HepG2 (cell line): ENCODE measurements around the gene FGFR3. TPM values are rescaled to one million over a fixed set of nuclear protein-coding genes. Genes with fewer than 3 reads are reported as not detected.

Experiments used
- ATAC-seq: fragments of 200-7000 bp; cut with Tn5 transposase; 3 replicates; pipeline ENCODE4 v1.9.1; 2020; ENCODE audit warnings: mild to moderate bottlenecking, moderate library complexity
- BruUV-seq: library from RNA; stranded (reverse); fragments of 400-500 nt; replicated peaks from 2 replicates; lab custom pipeline; 2021; lab: Mats Ljungman, UMichigan
- CTCF ChIA-PET: fragments of 300-600 bp; formaldehyde crosslinking; extraction: SDS; loops from one replicate; lab custom pipeline; 2021; ENCODE audit warnings: low total read pairs, inconsistent platforms, low intra/inter-chr PET ratio; lab: Yijun Ruan, JAX
- POLR2A ChIA-PET: fragments of 350-600 bp; sonication (Branson Sonifier 250); formaldehyde crosslinking; loops from one replicate; lab custom pipeline; 2020; ENCODE audit warnings: antibody characterized with exemption, inconsistent platforms; lab: Yijun Ruan, JAX
- DNase-seq: peaks from one replicate; pipeline ENCODE4 v3.0.0-alpha.2; 2015; ENCODE audit warnings: low spot score
- FAIRE-seq: peaks from 3 replicates; lab custom pipeline; 2011; peaks lifted over from hg19 to GRCh38; lab: Jason Lieb, UNC
- H2AFZ ChIP-seq: one replicate; pipeline ENCODE4 v1.6.1; 2011; ENCODE audit warnings: low read length, inconsistent platforms
- H3K27ac ChIP-seq: fragments of 300-600 bp; 3 replicates; pipeline ENCODE4 v1.8.0; 2011; ENCODE audit warnings: mixed run types, mild to moderate bottlenecking, mixed read lengths, low read length, inconsistent platforms; ENCODE audit not compliant: insufficient read depth; ENCODE audit errors: extremely low read length
- H3K27me3 ChIP-seq, 2 experiments: fragments of 200-600 bp in 1 of 2; 2 replicates in 1 of 2; 3 replicates in 1 of 2; pipeline versions ENCODE4 v1.6.0 to v1.8.0; 2011; ENCODE audit warnings: low read length in 2 of 2, mild to moderate bottlenecking in 2 of 2, moderate library complexity in 2 of 2, inconsistent platforms in 1 of 2; ENCODE audit not compliant: insufficient read depth in 2 of 2, control insufficient read depth in 1 of 2
- H3K36me3 ChIP-seq, 2 experiments: fragments of 200-600 bp in 1 of 2; replicated peaks in 1 of 2; 2 replicates in 1 of 2; 3 replicates in 1 of 2; pipeline versions ENCODE4 v1.5.1 to v1.8.0; 2011; ENCODE audit warnings: low read length in 2 of 2, inconsistent platforms in 1 of 2; ENCODE audit not compliant: insufficient read depth in 2 of 2, control insufficient read depth in 1 of 2
- H3K4me1 ChIP-seq: 2 replicates; pipeline ENCODE4 v1.5.1; 2012; ENCODE audit warnings: low read length, inconsistent platforms; ENCODE audit not compliant: insufficient read depth
- H3K4me2 ChIP-seq: 2 replicates; pipeline ENCODE4 v1.6.0; 2011; ENCODE audit warnings: low read depth, low read length, inconsistent platforms
- H3K4me3 ChIP-seq, 3 experiments: fragments of 200-600 bp in 1 of 3; sonication (generic), shearing (Covaris generic) in 1 of 3; replicated peaks in 1 of 3; 2 replicates each; pipeline ENCODE4 v1.5.1; 2011 to 2016; ENCODE audit warnings: low read length in 3 of 3, inconsistent platforms in 2 of 3, low read depth in 2 of 3, mild to moderate bottlenecking in 2 of 3, control low read depth in 1 of 3, mixed read lengths in 1 of 3; ENCODE audit not compliant: insufficient read depth in 1 of 3
- H3K79me2 ChIP-seq: one replicate; pipeline ENCODE4 v1.6.1; 2011; ENCODE audit warnings: low read length, inconsistent platforms; ENCODE audit not compliant: insufficient read depth
- H3K9ac ChIP-seq: 2 replicates; pipeline ENCODE4 v1.6.0; 2011; ENCODE audit warnings: mild to moderate bottlenecking, low read depth, low read length, inconsistent platforms; ENCODE audit not compliant: insufficient read depth
- H3K9me3 ChIP-seq: 2 replicates; pipeline ENCODE4 v1.5.1; 2012; ENCODE audit warnings: mild to moderate bottlenecking, low read length
- H4K20me1 ChIP-seq: 2 replicates; pipeline ENCODE4 v1.6.0; 2011; ENCODE audit warnings: inconsistent platforms, mild to moderate bottlenecking, low read length, moderate library complexity; ENCODE audit not compliant: insufficient read depth
- DMAP1 ChIP-seq: IDR thresholded peaks from 2 replicates; pipeline ENCODE4 v1.6.1; 2016
- HNRNPK ChIP-seq: fragments of 200-400 bp; formaldehyde crosslinking; IDR thresholded peaks from 2 replicates; pipeline ENCODE4 v1.6.1; 2018; ENCODE audit warnings: low read length, low read depth, moderate library complexity, mild to moderate bottlenecking; ENCODE audit not compliant: poor library complexity, severe bottlenecking
- KLF16 ChIP-seq, 2 experiments: sonication (generic) in 1 of 2; formaldehyde crosslinking in 1 of 2; IDR thresholded peaks; 2 replicates each; pipeline versions ENCODE4 v1.6.1 to v1.8.0; 2016 to 2023; ENCODE audit warnings: missing genetic modification reagents in 2 of 2, missing compliant biosample characterization in 1 of 2
- MIER2 ChIP-seq: IDR thresholded peaks from 2 replicates; pipeline ENCODE4 v1.6.1; 2016; ENCODE audit warnings: missing biosample characterization, missing genetic modification reagents
- MLLT10 ChIP-seq: sonication (generic); formaldehyde crosslinking; IDR thresholded peaks from 2 replicates; pipeline ENCODE4 v1.4.0; 2020; ENCODE audit warnings: missing genetic modification reagents
- PLRG1 ChIP-seq: fragments of 450-650 bp; conservative IDR thresholded peaks from 2 replicates; pipeline ENCODE4 v1.6.1; 2016
- PRPF4 ChIP-seq: fragments of 200-400 bp; formaldehyde crosslinking; IDR thresholded peaks from 2 replicates; pipeline ENCODE4 v1.6.1; 2016; ENCODE audit warnings: low read length, low read depth; ENCODE audit not compliant: poor library complexity, severe bottlenecking
- SAFB2 ChIP-seq: sonication (generic); formaldehyde crosslinking; IDR thresholded peaks from 2 replicates; pipeline ENCODE4 v1.5.1; 2020; ENCODE audit warnings: missing genetic modification reagents, low read depth, mild to moderate bottlenecking, borderline replicate concordance
- ZFP91 ChIP-seq: sonication (generic); formaldehyde crosslinking; IDR thresholded peaks from 2 replicates; pipeline ENCODE4 v1.9.0; 2022; ENCODE audit warnings: missing genetic modification reagents, mild to moderate bottlenecking, borderline replicate concordance
- ZNF552 ChIP-seq: sonication (generic); formaldehyde crosslinking; IDR thresholded peaks from 2 replicates; pipeline ENCODE4 v1.9.0; 2022; ENCODE audit warnings: missing genetic modification reagents, mild to moderate bottlenecking, borderline replicate concordance
- ZNF75D ChIP-seq: sonication (generic); formaldehyde crosslinking; IDR thresholded peaks from 2 replicates; pipeline ENCODE4 v1.8.1; 2023; ENCODE audit warnings: missing genetic modification reagents, mild to moderate bottlenecking, borderline replicate concordance
- ZSCAN30 ChIP-seq: sonication (generic); formaldehyde crosslinking; IDR thresholded peaks from 2 replicates; pipeline ENCODE4 v1.5.0; 2020; ENCODE audit warnings: mild to moderate bottlenecking, missing genetic modification reagents
- WGBS: methylation state at CpG from one replicate; pipeline ENCODE4 v1.1.6; 2017; ENCODE audit warnings: low lambda C conversion rate; 5-methylcytosine and 5-hydroxymethylcytosine counted together
- in situ Hi-C: cut with HindIII; loops from 2 replicates; pipeline ENCODE4 v1.10.0; 2017; ENCODE audit warnings: low pct_unique_long_range_greater_than_20kb; ENCODE audit not compliant: extremely low pct_ligation_motif_present
- intact Hi-C: fragments of 100-400 bp; cut with micrococcal nuclease; formaldehyde crosslinking; loops from one replicate; pipeline ENCODE4 v1.10.0; 2022; ENCODE audit not compliant: unreplicated experiment
- polyA plus RNA-seq, 8 experiments: library from polyadenylated mRNA; depleted of rRNA in 3 of 8; stranded (reverse) in 7 of 8; unstranded in 1 of 8; fragments of >200 nt; fragmentation: Illumina TruSeq in 4 of 8; extraction: Trizol in 4 of 8; gene quantifications; 2 replicates each; pipeline versions ENCODE4 v1.2.1 to v1.2.3, GENCODE V29; 2011 to 2016; ENCODE audit warnings: low read depth in 4 of 8, missing spikeins in 1 of 8, mixed read lengths in 1 of 8; ENCODE audit not compliant: insufficient read depth in 1 of 8
- total RNA-seq, 5 experiments: library from RNA; depleted of rRNA; stranded (reverse); fragments of >200 nt; fragmentation: Illumina TruSeq; extraction: Trizol; gene quantifications; 2 replicates each; pipeline ENCODE4 v1.2.3, GENCODE V29; 2016; ENCODE audit warnings: low read depth in 1 of 5
- TF ChIP-seq, protein P1 (sequence below): sonication (generic); formaldehyde crosslinking; IDR thresholded peaks from 2 replicates; pipeline ENCODE4 v1.5.0; 2020; ENCODE audit warnings: missing genetic modification reagents
- TF ChIP-seq, protein P2 (sequence below): sonication (generic); formaldehyde crosslinking; IDR thresholded peaks from 2 replicates; pipeline ENCODE4 v1.9.0; 2021; ENCODE audit warnings: missing genetic modification reagents, borderline replicate concordance

Gene FGFR3
- total and polyA plus RNA-seq, 2 of the 13 experiments (the other 11 are each of a cell fraction or from before 2014, with no cell fraction given): 103 to 109 TPM

- TF ChIP-seq, protein P1, sequence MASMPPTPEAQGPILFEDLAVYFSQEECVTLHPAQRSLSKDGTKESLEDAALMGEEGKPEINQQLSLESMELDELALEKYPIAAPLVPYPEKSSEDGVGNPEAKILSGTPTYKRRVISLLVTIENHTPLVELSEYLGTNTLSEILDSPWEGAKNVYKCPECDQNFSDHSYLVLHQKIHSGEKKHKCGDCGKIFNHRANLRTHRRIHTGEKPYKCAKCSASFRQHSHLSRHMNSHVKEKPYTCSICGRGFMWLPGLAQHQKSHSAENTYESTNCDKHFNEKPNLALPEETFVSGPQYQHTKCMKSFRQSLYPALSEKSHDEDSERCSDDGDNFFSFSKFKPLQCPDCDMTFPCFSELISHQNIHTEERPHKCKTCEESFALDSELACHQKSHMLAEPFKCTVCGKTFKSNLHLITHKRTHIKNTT (CRISPR knock-in tag): no peak
- TF ChIP-seq ZSCAN30 (CRISPR knock-in tag): no peak
- TF ChIP-seq PRPF4: peak; percentile 74
- TF ChIP-seq HNRNPK: peak; percentile 10
- TF ChIP-seq, all 625 proteins: peak for 8
Measured at GRCh38 chr4:1801286-1801958, 8.3 kb downstream of the FGFR3 start (continued).

- WGBS: 11% methylated on average over 12 of the region's 22 CpGs
- H2AFZ ChIP-seq: no peak overlapping the region
- in situ Hi-C loops (loop anchor here (10.0 kb wide), 1 partner anchor 47 kb away; no protein-coding TSS in a partner anchor), intact Hi-C loops (no loop called here)
- ChIA-PET CTCF (no interaction called here), POLR2A (interaction anchor here (0.7 to 28.6 kb wide), 6 partner anchors 9 to 62 kb away, joined by 3 to 1258 read pairs (median 12); partner anchors contain the start of gene FGFR3)
- H3K36me3 ChIP-seq: peaks cover 38 to 73% of the 10 kb centered on the region in 2 experiments
- peak overlapping the region; percentile 92 for H3K27ac ChIP-seq
- FAIRE-seq (peak; percentile 84), DNase-seq (peak; percentile 93), ATAC-seq (peak; percentile 73)
- H3K4me3 ChIP-seq: no peak overlapping the region; a peak in 1 of 6 replicates
- H3K4me1 ChIP-seq: peaks cover 59% of the 10 kb centered on the region
- H3K9me3 ChIP-seq: no peaks in the 10 kb centered on the region
- peak overlapping the region; percentile 36; the same call in 1 of the 2 replicates for H3K9ac ChIP-seq
- H3K27me3 ChIP-seq: no peaks in the 10 kb centered on the region
- no TSS peak for BruUV-seq
- H3K79me2 ChIP-seq: peaks cover 32% of the 10 kb centered on the region
- peaks cover 29% of the 10 kb centered on the region for H4K20me1 ChIP-seq
- H3K4me2 ChIP-seq: peak overlapping the region; percentile 43; the same call in 1 of the 2 replicates
- TF ChIP-seq KLF16 (CRISPR knock-in tag; IDR thresholded peaks at IDR 0.05) (peak in 1 of 2 experiments; percentile 88; a peak in 2 of 4 replicates), PLRG1 (no peak), ZNF75D (CRISPR knock-in tag) (no peak), DMAP1 (CRISPR knock-in tag) (no peak), MIER2 (peak; percentile 78), ZFP91 (CRISPR knock-in tag) (peak; percentile 84; the same call in 1 of the 2 replicates), ZNF552 (CRISPR knock-in tag) (no peak), SAFB2 (no peak; the same call in 1 of the 2 replicates), MLLT10 (CRISPR knock-in tag) (no peak)
- TF ChIP-seq, protein P2, sequence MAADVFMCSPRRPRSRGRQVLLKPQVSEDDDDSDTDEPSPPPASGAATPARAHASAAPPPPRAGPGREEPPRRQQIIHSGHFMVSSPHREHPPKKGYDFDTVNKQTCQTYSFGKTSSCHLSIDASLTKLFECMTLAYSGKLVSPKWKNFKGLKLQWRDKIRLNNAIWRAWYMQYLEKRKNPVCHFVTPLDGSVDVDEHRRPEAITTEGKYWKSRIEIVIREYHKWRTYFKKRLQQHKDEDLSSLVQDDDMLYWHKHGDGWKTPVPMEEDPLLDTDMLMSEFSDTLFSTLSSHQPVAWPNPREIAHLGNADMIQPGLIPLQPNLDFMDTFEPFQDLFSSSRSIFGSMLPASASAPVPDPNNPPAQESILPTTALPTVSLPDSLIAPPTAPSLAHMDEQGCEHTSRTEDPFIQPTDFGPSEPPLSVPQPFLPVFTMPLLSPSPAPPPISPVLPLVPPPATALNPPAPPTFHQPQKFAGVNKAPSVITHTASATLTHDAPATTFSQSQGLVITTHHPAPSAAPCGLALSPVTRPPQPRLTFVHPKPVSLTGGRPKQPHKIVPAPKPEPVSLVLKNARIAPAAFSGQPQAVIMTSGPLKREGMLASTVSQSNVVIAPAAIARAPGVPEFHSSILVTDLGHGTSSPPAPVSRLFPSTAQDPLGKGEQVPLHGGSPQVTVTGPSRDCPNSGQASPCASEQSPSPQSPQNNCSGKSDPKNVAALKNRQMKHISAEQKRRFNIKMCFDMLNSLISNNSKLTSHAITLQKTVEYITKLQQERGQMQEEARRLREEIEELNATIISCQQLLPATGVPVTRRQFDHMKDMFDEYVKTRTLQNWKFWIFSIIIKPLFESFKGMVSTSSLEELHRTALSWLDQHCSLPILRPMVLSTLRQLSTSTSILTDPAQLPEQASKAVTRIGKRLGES (CRISPR knock-in tag): no peak
Measured at GRCh38 chr4:1802151-1802715, 9.1 kb downstream of the FGFR3 start.
